Lower leg skin (tissue), 3 donors: ENCODE results near the gene NR1H3.

Experiments
- POLR2A ChIP-seq, 2 donors: fragments of 450-650 bp; IDR thresholded peaks; one replicate each; pipeline ENCODE4 v1.6.1; 2016 to 2017; ENCODE audit warnings: antibody characterized with exemption in 2 of 2, mild to moderate bottlenecking in 1 of 2, moderate library complexity in 1 of 2
- TF ChIP-seq, protein P1 (sequence below), 3 donors: fragments of 450-650 bp; IDR thresholded peaks; one replicate each; pipeline ENCODE4 v1.5.1; 2016; ENCODE audit warnings: antibody characterized with exemption in 3 of 3, mild to moderate bottlenecking in 3 of 3, moderate library complexity in 2 of 3

DNA sequence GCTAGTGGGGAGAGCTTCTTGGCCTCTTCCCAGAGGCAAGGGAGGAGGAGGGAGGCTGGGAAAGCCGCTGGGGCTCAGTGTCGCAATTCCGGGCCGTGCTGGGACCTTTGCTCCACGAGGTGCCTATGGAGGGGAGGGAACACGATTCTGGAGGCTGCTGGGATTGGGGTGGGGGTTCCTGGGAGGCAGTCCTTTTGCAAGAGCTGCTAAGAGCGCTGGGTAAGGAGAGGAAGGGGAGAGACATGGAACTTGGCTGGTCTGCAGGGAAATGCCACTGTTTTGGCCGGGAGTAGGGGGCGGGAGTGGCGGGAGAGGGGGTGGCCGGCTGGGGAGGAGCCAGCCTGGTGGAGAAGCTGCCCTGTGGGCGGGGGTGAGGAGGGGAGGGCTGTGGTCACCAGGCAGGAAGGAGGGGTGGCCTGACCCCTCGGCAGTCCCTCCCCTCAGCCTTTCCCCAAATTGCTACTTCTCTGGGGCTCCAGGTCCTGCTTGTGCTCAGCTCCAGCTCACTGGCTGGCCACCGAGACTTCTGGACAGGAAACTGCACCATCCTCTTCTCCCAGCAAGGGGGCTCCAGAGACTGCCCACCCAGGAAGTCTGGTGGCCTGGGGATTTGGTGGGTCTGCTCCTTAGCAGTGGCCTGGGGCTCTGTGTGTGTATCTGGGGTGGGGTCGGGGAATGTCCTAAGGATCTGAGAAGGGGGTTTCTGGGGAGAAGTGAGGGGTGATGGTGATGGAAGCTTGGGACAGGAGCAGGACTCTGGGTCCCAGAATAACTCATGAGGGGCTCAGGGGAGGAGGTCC, at the start of gene NR1H3:
- TF ChIP-seq, protein P1, sequence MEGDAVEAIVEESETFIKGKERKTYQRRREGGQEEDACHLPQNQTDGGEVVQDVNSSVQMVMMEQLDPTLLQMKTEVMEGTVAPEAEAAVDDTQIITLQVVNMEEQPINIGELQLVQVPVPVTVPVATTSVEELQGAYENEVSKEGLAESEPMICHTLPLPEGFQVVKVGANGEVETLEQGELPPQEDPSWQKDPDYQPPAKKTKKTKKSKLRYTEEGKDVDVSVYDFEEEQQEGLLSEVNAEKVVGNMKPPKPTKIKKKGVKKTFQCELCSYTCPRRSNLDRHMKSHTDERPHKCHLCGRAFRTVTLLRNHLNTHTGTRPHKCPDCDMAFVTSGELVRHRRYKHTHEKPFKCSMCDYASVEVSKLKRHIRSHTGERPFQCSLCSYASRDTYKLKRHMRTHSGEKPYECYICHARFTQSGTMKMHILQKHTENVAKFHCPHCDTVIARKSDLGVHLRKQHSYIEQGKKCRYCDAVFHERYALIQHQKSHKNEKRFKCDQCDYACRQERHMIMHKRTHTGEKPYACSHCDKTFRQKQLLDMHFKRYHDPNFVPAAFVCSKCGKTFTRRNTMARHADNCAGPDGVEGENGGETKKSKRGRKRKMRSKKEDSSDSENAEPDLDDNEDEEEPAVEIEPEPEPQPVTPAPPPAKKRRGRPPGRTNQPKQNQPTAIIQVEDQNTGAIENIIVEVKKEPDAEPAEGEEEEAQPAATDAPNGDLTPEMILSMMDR (IDR thresholded peaks at IDR 0.05): no peak
- TF ChIP-seq POLR2A (IDR thresholded peaks at IDR 0.05): no peak
